H1 (cell line): Measurements from ENCODE around the gene CELF4. TPM values are rescaled to one million over a fixed set of nuclear protein-coding genes. Genes with fewer than 3 reads are reported as not detected.

ENCODE experiments used
- CTCF ChIA-PET: fragments of 300-600 bp; sonication (Branson Sonifier 250); formaldehyde crosslinking; loops from one replicate; lab custom pipeline; 2021; ENCODE audit not compliant: partially characterized antibody; lab: Charles Lee
- POLR2A ChIA-PET: fragments of 300-600 bp; sonication (Branson Sonifier 250); formaldehyde crosslinking; loops from one replicate; lab custom pipeline; 2021; ENCODE audit warnings: inconsistent platforms; ENCODE audit not compliant: partially characterized antibody; lab: Charles Lee
- DNase-seq, 2 experiments: peaks; one replicate each; pipeline versions ENCODE4 v3.0.0 to v3.0.0-alpha.2; 2010 to 2022; ENCODE audit warnings: low spot score in 2 of 2, low read depth in 1 of 2, mixed read lengths in 1 of 2
- FAIRE-seq: peaks from 2 replicates; lab custom pipeline; 2011; peaks lifted over from hg19 to GRCh38; lab: Jason Lieb, UNC
- H2AFZ ChIP-seq: 2 replicates; pipeline ENCODE4 v1.8.1; 2012; ENCODE audit warnings: low read length, inconsistent platforms
- H2AK5ac ChIP-seq: 2 replicates; pipeline ENCODE4 v1.6.1; 2013; ENCODE audit warnings: low read depth, low read length
- H2BK120ac ChIP-seq: replicated peaks from 2 replicates; pipeline ENCODE3; 2013; ENCODE audit warnings: low read depth, low read length, inconsistent platforms
- H2BK12ac ChIP-seq: 2 replicates; pipeline ENCODE4 v1.6.1; 2013; ENCODE audit warnings: low read depth, low read length
- H2BK15ac ChIP-seq: 2 replicates; pipeline ENCODE4 v1.6.1; 2013; ENCODE audit warnings: low read length
- H2BK20ac ChIP-seq: 2 replicates; pipeline ENCODE4 v1.6.1; 2013; ENCODE audit warnings: low read length
- H2BK5ac ChIP-seq: 2 replicates; pipeline ENCODE4 v1.6.1; 2013; ENCODE audit warnings: low read depth, low read length
- H3K14ac ChIP-seq: 2 replicates; pipeline ENCODE4 v1.6.1; 2013; ENCODE audit warnings: inconsistent platforms; ENCODE audit not compliant: insufficient read length
- H3K18ac ChIP-seq: 2 replicates; pipeline ENCODE4 v1.6.1; 2013; ENCODE audit warnings: low read length; ENCODE audit errors: extremely low read depth
- H3K23ac ChIP-seq: 2 replicates; pipeline ENCODE4 v1.6.1; 2013; ENCODE audit warnings: inconsistent platforms; ENCODE audit not compliant: insufficient read length
- H3K23me2 ChIP-seq: 2 replicates; pipeline ENCODE4 v1.6.1; 2013; ENCODE audit warnings: low read depth, low read length
- H3K27ac ChIP-seq: 2 replicates; pipeline ENCODE4 v1.6.1; 2011; ENCODE audit warnings: low read depth, low read length, inconsistent platforms
- H3K27me3 ChIP-seq, 4 experiments: replicated peaks in 1 of 4; 1 replicate in 1 of 4; 2 replicates in 3 of 4; pipeline versions ENCODE4 v1.6.1 to v1.8.1; 2011 to 2013; ENCODE audit warnings: low read length in 3 of 4, mild to moderate bottlenecking in 3 of 4, inconsistent platforms in 2 of 4, mixed read lengths in 2 of 4, moderate library complexity in 1 of 4; ENCODE audit not compliant: control insufficient read depth in 3 of 4, insufficient read depth in 3 of 4; ENCODE audit errors: extremely low read depth in 1 of 4
- H3K36me3 ChIP-seq, 4 experiments: 2 replicates each; pipeline versions ENCODE4 v1.6.1 to v1.8.1; 2011 to 2013; ENCODE audit warnings: mild to moderate bottlenecking in 4 of 4, low read length in 3 of 4, moderate library complexity in 2 of 4, control low read depth in 1 of 4, inconsistent platforms in 1 of 4; ENCODE audit not compliant: insufficient read depth in 4 of 4, control insufficient read depth in 2 of 4
- H3K4ac ChIP-seq: replicated peaks from 2 replicates; pipeline ENCODE3; 2013; ENCODE audit warnings: low read length, low read depth, mixed read lengths, inconsistent platforms; ENCODE audit not compliant: insufficient read length
- H3K4me1 ChIP-seq, 4 experiments: replicated peaks in 1 of 4; 1 replicate in 1 of 4; 2 replicates in 3 of 4; pipeline versions ENCODE4 v1.6.1 to v1.8.1; 2011 to 2013; ENCODE audit warnings: low read length in 3 of 4, inconsistent platforms in 2 of 4, mixed read lengths in 1 of 4; ENCODE audit not compliant: insufficient read depth in 4 of 4, control insufficient read depth in 3 of 4
- H3K4me2 ChIP-seq, 2 experiments: 2 replicates each; pipeline versions ENCODE4 v1.6.1 to v1.8.1; 2011 to 2013; ENCODE audit warnings: low read depth in 2 of 2, low read length in 2 of 2, control low read depth in 1 of 2, inconsistent platforms in 1 of 2, mild to moderate bottlenecking in 1 of 2; ENCODE audit not compliant: insufficient read depth in 1 of 2
- H3K4me3 ChIP-seq, 4 experiments: fragments of 200-600, 300-600 bp in 1 of 4; sonication (generic), shearing (Covaris generic), sonication (Bioruptor Twin) in 1 of 4; 2 replicates each; pipeline versions ENCODE4 v1.5.1 to v1.8.1; 2011 to 2016; ENCODE audit warnings: low read length in 4 of 4, low read depth in 3 of 4, control low read depth in 2 of 4, inconsistent platforms in 2 of 4, mild to moderate bottlenecking in 2 of 4, mixed read lengths in 1 of 4, moderate library complexity in 1 of 4; ENCODE audit not compliant: insufficient read depth in 2 of 4; ENCODE audit errors: extremely low read depth in 1 of 4
- H3K56ac ChIP-seq: replicated peaks from 2 replicates; pipeline ENCODE3; 2013; ENCODE audit warnings: low read depth, mild to moderate bottlenecking, mixed read lengths, low read length, inconsistent platforms; ENCODE audit not compliant: insufficient read length
- H3K79me1 ChIP-seq: 2 replicates; pipeline ENCODE4 v1.6.1; 2013; ENCODE audit warnings: low read depth, low read length, control low read depth
- H3K79me2 ChIP-seq, 2 experiments: 2 replicates each; pipeline versions ENCODE4 v1.6.1 to v1.8.1; 2012 to 2013; ENCODE audit warnings: low read length in 2 of 2, mild to moderate bottlenecking in 2 of 2, inconsistent platforms in 1 of 2; ENCODE audit not compliant: insufficient read depth in 2 of 2, control insufficient read depth in 1 of 2
- H3K9ac ChIP-seq, 4 experiments: replicated peaks in 1 of 4; 1 replicate in 1 of 4; 2 replicates in 3 of 4; pipeline versions ENCODE4 v1.6.1 to v1.8.1; 2011 to 2013; ENCODE audit warnings: low read depth in 3 of 4, low read length in 3 of 4, control low read depth in 2 of 4, mild to moderate bottlenecking in 2 of 4, moderate library complexity in 2 of 4, inconsistent platforms in 1 of 4; ENCODE audit errors: extremely low read depth in 1 of 4
- H3K9me3 ChIP-seq, 2 experiments: 2 replicates each; pipeline versions ENCODE4 v1.6.1 to v1.8.1; 2012 to 2013; ENCODE audit warnings: mild to moderate bottlenecking in 2 of 2, moderate library complexity in 2 of 2, control low read depth in 1 of 2, inconsistent platforms in 1 of 2, low read depth in 1 of 2, low read length in 1 of 2, mixed read lengths in 1 of 2; ENCODE audit not compliant: insufficient read depth in 2 of 2
- H4K20me1 ChIP-seq, 2 experiments: replicated peaks in 1 of 2; 2 replicates each; pipeline versions ENCODE3 to v1.8.1; 2011 to 2013; ENCODE audit warnings: inconsistent platforms in 2 of 2, low read length in 2 of 2, mild to moderate bottlenecking in 1 of 2; ENCODE audit not compliant: insufficient read depth in 2 of 2, control insufficient read depth in 1 of 2
- H4K5ac ChIP-seq: 2 replicates; pipeline ENCODE4 v1.6.1; 2013; ENCODE audit warnings: low read length, low read depth, mixed read lengths, inconsistent platforms; ENCODE audit not compliant: insufficient read length
- H4K8ac ChIP-seq: 2 replicates; pipeline ENCODE4 v1.8.0; 2013; ENCODE audit warnings: mild to moderate bottlenecking, moderate library complexity, low read length, inconsistent platforms; ENCODE audit not compliant: insufficient read depth; ENCODE audit errors: extremely low read depth
- H4K91ac ChIP-seq: replicated peaks from 2 replicates; pipeline ENCODE3; 2013; ENCODE audit warnings: low read length, mixed read lengths, inconsistent platforms; ENCODE audit not compliant: insufficient read length
- JUN ChIP-seq: IDR thresholded peaks from 2 replicates; pipeline ENCODE4 v1.6.1; 2011; ENCODE audit warnings: low read depth, mild to moderate bottlenecking, improper control_type of control experiment, low read length
- WGBS, 2 experiments: shearing (Covaris generic) in 1 of 2; methylation state at CpG; one replicate each; pipeline versions ENCODE4 v1.1.6 to v1.1.7; 2013 to 2015; ENCODE audit warnings: low lambda C conversion rate in 2 of 2, mixed read lengths in 2 of 2, inconsistent platforms in 1 of 2, low coverage in 1 of 2, missing lambda C conversion rate in 1 of 2; ENCODE audit not compliant: insufficient replicate concordance in 2 of 2, insufficient coverage in 1 of 2, insufficient read length in 1 of 2; ENCODE audit errors: extremely low coverage in 1 of 2, missing lambda C conversion rate in 1 of 2; 5-methylcytosine and 5-hydroxymethylcytosine counted together
- polyA plus RNA-seq, 7 experiments: library from polyadenylated mRNA; depleted of rRNA in 3 of 7; stranded (reverse) in 5 of 7; unstranded in 2 of 7; fragments of >200 nt in 5 of 7; fragments of 200-250 nt in 2 of 7; gene quantifications; 1 replicate in 5 of 7; 2 replicates in 1 of 7; 4 replicates in 1 of 7; pipeline versions ENCODE4 v1.2.1 to v1.2.3, GENCODE V29; 2011 to 2013; ENCODE audit warnings: missing spikeins in 2 of 7, mixed read lengths in 2 of 7
- total RNA-seq: library from RNA; stranded (reverse); fragmentation: NEBNext Ultra II Directional; extraction: Animal tissue kit (Norgen Biotek cat#: 25700); gene quantifications from 2 replicates; pipeline ENCODE4 v1.2.1, GENCODE V29; 2021

Gene CELF4
- total and polyA plus RNA-seq, 2 of the 8 experiments (the other 6 are each of a cell fraction or from before 2014, with no cell fraction given): 1.6 to 3.4 TPM

DNA sequence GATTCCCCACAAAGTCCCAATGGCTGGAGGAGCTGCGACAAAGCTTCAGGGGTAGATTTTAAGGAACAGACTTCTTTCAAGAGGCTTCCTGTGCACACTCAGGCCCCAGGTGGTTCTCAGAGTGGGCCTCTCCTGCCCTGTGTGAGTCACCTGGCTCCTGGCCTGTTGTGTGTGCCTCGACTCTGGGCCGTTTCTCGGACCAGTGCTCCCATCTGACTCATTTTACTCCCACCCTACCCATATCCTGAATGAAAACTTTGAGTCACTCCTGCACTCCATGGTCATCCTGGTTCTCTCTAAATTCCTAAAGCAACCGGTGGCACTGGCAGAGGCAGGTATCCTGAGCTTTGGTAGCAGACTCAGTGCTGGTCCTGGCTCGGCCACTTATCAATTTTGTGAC lies 84.1 kb downstream of the CELF4 start:
- WGBS, 2 experiments: 81% methylated on average over 6 of the region's 6 CpGs; no CpG with 5 or more reads in 1 of the 2 experiments
- no peak overlapping the region for H3K4me2 ChIP-seq
- no peak overlapping the region for H4K5ac ChIP-seq
- POLR2A ChIA-PET: no interaction called here
- DNase-seq: no peak
- no peak for TF ChIP-seq JUN
- TF ChIP-seq, all 59 proteins: peak for 0
- H4K8ac ChIP-seq: no peak overlapping the region
- no peak overlapping the region for H3K27ac ChIP-seq
- H4K20me1 ChIP-seq: no peaks in the 10 kb centered on the region
- no peaks in the 10 kb centered on the region for H3K36me3 ChIP-seq
- no peak overlapping the region for H3K56ac ChIP-seq
- H2AK5ac ChIP-seq: no peak overlapping the region
- H3K4ac ChIP-seq: no peak overlapping the region
- no peaks in the 10 kb centered on the region for H3K79me1 ChIP-seq
- CTCF ChIA-PET: interaction anchor here (0.7 to 9.8 kb wide), 13 partner anchors 12 to 149 kb away, joined by 3 to 93 read pairs (median 5); no protein-coding TSS in a partner anchor
- H3K9me3 ChIP-seq: no peaks in the 10 kb centered on the region
- peaks cover 3 to 15% (median 10%) of the 10 kb centered on the region in 4 experiments for H3K4me1 ChIP-seq
- H2BK5ac ChIP-seq: no peak overlapping the region
- H2BK120ac ChIP-seq: no peak overlapping the region
- H4K91ac ChIP-seq: no peak overlapping the region
- no peaks in the 10 kb centered on the region for H3K79me2 ChIP-seq
- no peak overlapping the region for H2BK20ac ChIP-seq
- no peak overlapping the region for H2AFZ ChIP-seq
- no peak overlapping the region for H3K18ac ChIP-seq
- H3K4me3 ChIP-seq: no peak overlapping the region
- peaks cover 4% of the 10 kb centered on the region for H3K23me2 ChIP-seq
- no peak overlapping the region for H2BK15ac ChIP-seq
- H3K9ac ChIP-seq: no peak overlapping the region; a peak in 1 of 7 replicates
- peaks cover 0 to 15% (median 10%) of the 10 kb centered on the region in 4 experiments; a peak in 6 of 7 replicates for H3K27me3 ChIP-seq
- FAIRE-seq: no peak
- H2BK12ac ChIP-seq: peak overlapping the region; percentile 28; the same call in 1 of the 2 replicates
- H3K14ac ChIP-seq: no peak overlapping the region
- H3K23ac ChIP-seq: no peak overlapping the region
